ENCODE measurements around the gene DNAH3.
A peak's percentile ranks its signal among the peaks of the same experiment; 100 is the strongest.
"Not testable (repeated sequence)": the region's sequence is repeated elsewhere in the genome, so short reads cannot be mapped to it uniquely, and the experiment has no call there.

DNAH3 gene

DNA sequence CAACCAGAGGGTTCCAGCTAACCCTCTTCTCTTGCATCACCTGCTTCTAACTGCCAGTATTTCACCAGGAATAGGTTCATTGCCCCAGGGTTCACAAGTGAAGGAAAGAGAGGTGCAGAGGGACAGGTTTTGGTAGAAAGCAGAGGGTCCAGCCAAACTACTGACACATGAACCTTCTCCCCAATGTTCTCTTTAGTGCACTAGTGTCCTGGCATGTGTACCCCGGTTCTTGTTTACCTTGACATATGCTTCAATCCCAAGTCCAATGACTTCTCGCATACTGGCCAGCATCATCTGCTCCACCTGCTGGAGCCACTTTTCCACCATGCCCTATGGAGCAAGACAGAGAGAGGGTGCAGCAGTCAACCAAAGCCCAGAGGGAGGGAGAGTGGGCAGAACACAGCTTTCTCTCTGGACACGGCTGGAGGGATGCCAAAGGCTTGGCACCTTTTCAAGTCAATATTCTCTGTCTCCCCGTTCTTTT is 90.6 kb downstream of the DNAH3 start:
- DNase-seq: no peak

DNA sequence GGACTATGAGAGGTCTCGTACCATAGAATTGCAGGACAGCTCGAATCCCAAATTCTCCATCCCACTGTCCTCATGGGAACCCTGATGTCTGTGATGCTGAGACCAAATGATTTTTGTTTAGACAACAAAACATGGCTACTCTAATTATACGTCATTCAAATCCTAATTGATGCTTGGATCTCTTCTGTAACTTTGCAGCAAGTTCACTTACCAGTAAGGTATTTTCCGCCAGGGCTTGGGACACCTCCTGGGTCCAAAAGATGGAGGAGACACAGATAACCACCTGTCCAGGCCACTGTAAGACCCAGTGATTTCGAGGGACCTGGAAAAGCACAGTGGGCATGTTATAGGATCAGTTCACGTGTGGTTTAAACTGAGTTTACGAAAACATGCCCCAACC is 92.8 kb downstream of the DNAH3 start:
- no peak for DNase-seq

DNA sequence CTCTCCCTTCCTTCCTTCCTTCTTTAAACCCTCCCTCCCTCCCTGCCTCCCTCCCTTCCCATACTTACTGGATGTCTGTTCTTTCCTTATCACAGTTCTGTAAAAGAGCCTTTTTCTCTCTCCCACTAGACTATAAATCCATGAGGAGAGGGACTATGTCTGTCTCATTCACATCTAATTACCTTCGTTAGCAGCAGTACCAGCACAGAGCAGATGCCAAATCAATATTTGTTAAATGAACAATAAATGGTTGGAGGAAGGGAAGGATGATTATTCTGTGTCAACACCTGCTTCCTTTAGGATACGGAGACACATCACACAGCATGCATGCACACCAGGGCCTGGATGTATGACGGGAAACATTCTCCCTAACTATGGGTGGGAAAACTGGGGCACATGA is 94.2 kb downstream of the DNAH3 start:
- DNase-seq: no peak

DNA sequence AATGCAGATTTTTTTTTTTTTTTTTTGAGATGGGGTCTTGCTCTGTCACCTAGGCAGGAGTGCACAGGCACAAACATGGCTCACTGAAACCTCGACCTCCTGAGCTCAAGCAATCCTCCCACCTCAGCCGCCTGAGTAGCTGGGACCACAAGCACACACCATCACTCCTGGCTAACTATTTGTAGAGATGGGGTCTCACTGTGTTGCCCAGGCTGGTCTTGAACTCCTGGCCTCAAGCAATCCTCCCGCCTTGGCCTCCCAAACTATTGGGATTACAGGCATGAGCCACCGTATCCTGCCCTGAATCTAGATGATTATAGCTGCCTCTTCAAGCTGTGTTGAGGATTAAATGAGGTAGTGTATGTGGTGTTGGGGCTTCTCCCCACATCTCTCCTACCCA is 94.9 kb downstream of the DNAH3 start:
- DNase-seq: not testable (repeated sequence)

DNA sequence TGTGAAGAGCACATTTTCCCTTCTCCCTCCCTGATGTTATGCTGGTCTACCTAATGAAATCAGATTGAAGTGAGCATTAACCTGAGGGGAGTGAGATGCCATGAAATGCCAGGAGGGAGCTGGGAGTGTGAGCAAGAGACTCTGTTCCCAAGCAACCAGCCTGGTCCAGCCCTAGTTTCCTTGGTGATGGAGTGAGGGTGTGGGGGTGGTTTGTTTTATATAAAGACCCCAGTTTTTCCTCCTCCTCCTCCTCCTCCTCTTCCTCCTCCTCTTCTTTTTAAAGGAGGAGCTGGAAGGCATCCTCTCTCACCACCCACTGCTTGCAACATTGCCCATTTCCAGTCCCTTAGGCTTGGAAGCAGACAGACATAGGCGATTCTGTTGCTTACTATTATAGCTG is 97.1 kb downstream of the DNAH3 start:
- DNase-seq: no peak

DNA sequence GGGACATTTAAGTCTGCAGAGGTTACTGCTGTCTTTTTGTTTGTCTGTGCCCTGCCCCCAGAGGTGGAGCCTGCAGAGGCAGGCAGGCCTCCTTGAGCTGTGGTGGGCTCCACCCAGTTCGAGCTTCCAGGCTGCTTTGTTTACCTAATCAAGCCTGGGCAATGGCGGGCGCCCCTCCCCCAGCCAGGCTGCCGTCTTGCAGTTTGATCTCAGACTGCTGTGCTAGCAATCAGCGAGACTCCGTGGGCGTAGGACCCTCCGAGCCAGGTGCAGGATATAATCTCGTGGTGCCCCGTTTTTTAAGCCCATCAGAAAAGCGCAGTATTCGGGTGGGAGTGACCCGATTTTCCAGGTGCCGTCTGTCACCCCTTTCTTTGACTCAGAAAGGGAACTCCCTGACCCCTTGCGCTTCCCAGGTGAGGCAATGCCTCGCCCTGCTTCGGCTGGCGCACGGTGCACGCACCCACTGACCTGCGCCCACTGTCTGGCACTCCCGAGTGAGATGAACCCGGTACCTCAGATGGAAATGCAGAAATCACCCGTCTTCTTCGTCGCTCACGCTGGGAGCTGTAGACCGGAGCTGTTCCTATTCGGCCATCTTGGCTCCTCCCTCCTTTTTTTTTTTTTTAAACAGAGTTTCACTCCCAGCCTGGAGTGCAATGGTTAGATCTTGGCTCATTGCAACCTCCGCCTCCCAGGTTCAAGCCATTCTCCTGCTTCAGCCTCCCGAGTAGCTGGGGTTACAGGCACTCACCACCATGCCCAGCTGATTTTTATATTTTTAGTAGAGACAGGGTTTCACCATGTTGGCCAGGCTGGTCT is 102.3 kb downstream of the DNAH3 start:
- not testable (repeated sequence) for DNase-seq

DNA sequence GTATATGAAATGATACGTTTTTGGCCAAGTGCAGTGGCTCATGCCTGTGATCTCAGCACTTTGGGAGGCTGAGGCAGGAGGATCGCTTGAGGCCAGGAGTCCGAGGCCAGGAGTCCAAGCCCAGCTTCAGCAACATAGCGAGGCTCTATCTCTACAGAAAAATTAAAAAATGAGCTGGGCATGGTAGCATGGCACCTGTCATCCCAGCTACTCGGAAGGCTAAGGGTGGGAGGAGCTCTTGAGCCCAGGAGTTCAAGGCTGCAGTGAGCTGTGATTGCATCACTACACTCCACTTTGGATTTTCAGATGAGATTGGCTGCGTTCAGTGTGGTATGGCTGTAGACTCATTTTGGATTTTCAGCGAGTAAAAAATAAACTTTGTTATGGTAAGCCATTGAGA is 112.4 kb downstream of the DNAH3 start:
- no peak for DNase-seq

DNA sequence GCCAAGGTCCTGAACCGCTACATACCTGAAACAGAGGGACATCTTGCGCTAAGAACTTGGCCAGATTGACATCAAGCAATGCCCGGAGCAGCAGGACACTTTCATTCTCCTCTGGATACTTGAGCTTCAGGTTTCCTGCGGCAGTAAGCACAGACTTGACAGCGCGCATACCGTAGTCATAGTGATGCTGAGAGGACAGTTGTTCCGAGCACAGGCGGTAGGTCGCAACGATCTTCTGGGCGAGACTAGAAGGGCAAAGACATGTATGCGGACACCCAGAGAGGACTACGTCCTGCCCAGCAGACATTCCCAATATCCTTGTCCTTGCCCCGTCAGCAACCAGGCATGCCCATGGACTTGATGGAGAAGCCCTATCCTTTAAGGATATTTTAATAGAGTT is 112.9 kb downstream of the DNAH3 start:
- no peak for DNase-seq

DNA sequence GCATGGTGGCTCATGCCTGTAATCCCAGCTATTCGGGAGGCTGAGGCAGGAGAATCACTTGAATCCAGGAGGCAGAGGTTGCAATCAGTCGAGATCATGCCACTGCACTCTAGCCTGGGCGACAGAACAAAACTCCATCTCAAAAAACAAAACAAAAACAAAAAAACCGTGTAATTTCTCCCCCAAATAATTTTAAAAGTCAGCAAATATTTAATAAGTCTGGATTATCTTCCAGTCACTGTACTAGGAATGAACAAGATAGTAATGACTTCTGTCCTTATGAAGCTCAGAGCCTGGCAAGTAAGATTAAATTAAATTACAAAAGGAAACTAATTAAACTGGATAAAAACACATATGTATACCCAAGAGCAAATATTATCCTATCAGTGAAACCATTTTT is 113.5 kb downstream of the DNAH3 start:
- DNase-seq: no peak

DNA sequence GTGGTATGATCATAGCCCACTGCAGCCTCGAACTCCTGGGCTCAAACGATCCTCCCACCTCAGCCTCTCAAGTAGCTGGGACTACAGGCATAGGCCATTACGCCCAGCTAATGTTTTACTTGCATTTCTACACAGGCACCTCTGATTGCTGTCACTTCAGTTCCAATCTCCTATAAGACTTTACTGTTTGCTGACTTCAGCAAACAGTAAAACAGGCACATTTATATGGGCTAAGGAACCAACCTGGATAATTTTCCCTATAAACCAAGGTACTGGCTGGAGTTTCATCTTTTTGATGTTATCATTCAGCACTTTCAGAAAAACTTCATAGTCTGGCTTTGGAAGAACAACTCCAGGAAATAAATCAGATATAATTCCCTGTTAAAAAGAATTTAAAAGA is 114.2 kb downstream of the DNAH3 start:
- DNase-seq: no peak

DNA sequence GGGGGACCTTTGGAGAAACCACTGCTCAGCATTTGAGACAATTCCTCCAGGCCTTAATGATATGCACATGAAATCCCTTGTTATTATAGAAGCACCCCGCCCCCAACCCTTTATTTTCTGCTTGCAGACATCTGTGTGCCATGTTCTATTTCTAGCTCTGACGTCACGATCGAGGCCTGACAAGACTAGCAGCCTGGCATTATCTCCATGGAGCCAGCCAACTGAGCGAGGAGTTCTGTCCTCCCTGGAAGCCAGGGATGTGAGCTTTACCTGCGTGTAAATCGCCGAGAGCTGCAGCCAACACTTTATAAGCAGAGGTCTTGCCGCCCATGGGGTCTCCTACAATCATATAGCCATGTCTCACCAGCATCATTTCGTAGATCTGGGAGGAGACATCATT is 116.9 kb downstream of the DNAH3 start:
- no peak for DNase-seq

DNA sequence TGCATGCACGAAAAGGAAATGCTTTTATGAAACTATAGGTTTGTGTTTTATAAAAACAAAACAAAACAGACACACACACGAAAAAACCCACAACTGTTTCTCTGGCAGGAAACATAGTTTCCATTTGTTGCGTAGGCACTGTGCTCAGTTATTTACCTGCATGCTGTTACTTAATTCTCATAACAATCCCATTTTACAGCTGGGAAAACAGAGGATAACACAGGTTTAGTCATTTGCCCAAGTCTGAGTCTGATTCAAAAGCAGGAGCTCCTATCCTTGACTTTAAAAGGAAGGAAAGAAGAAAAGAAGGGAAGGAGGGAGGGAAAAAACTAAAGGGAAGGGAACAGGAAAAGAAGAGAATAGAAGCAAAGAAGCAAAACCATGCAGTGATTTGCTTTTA is 117.4 kb downstream of the DNAH3 start:
- no peak for DNase-seq

DNA sequence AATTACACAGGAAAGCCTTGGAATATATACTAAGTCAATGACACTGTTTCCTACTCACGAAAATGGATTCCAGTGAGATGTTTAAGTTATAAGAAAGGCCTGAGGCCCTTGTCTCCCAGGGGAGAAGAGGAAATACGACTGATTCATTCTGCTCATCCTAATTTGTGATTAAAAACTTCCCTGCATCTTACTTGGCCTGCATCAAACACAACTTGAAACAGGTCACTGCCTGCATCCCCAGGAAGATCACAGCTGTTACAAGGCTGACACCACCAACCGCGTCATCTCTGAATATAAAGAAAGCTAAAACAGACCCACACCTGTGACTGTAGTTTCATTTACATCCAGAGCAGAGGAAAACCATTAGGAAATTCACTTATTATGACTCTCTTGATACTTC is 121.9 kb downstream of the DNAH3 start:
- DNase-seq: no peak

DNA sequence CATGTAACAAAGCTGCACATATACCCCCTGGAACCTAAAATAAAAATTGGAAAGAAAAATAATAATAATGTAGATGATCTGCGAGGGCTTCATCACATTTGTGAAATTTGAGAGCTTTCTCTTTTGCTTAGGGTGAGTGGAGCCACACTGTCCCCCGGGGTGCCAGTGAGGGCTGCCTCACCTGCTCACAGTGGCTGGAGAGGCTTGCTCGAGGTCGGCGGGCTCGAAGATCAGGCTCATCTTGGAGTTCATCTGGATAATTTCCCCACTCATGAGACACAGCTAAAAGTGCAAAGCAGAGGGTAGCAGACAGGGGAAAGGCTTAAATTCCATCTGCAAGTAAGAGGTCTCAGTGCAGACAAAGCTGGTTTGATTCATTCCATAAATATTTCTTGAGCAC is 123.8 kb downstream of the DNAH3 start:
- DNase-seq: no peak

DNA sequence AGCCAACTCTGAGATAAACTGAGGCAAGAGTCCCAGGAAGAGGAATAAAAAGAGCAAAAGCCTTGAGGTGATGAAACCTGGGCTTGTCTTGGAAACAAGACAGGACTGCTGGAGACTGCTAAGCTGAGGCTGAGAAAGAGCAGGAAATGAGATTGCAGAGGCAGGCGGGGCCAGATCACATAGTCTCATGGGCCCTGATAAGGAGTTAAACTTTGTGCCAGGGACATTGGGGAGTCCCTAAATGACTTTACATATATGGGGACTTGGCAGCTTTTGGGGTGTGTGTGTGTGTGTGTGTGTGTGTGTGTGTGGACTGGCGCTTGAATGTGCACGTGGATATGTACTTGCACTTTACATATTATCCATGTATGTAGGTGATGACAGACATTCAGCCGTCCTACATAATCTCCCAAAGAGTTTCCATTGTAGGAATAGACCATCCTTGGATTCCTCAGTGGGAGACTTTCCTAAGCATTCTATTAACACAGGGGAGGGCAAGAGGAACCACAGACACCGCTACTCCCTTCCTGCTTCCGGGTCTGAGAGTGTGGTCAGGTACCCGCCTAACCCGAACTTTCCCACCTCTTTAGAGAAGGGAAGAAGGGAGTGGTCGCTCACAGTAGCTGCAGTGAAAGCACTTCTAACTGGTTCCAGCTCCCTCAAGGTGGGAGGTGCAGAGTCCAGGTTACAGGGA is 127.0 kb downstream of the DNAH3 start:
- peak; percentile 93 for DNase-seq

DNA sequence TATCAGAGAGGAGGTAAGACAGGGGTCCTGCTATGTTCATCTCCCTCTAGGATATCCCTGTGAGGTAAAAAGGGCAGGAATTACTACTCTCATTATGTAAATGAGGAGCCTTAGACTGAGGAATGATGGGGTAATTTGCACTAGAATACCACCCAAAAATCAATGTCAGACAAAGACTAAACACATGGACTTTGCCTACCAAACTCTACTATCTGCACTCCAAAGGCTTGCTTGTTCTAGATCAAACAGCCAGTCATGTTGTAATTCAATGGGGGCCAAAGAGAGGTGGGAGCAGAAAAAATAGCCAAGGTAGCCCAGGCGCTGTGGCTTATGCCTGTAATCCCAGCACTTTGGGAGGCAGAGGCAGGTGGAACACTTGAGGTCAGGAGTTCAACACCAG is 129.3 kb downstream of the DNAH3 start:
- DNase-seq: no peak

DNA sequence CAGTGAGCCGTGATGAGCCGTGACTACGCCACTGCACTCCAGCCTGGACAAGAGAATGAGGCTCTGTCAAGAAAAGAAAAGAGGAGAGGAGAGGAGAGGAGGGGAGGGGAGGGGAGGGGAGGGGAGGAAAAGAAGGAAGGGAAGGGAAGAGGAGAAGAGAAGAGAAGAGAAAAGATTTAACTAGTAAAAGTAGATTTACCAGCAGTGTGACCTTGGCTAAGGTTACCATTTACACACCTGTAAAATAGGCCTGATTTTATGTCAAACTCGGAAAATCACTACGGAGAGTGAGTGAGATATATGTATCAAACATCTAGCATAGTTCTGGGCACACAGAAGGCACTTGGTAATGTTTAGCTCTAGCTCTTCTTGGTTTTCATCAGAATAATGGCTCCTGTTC is 140.8 kb downstream of the DNAH3 start:
- DNase-seq: no peak

DNA sequence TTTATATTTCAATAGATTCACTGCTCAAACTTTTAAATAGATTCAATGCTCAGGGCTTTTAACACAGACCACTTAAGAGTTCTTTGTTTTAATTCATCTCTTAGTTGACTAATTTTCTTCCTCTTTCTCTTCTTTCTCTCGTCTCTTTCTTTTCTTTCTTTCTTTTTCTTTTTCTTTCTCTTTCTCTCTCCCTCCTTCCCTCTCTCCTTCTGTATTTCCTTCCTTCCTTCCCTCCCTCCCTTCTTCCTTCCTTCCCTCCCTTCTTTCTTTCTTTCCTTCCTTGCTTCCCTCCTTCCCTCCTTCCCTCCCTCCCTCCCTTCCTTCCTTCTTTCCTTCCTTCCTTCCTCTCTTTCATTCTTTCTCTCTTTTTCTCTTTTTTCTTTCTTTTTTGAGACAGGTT is 145.6 kb downstream of the DNAH3 start:
- DNase-seq: no peak

DNA sequence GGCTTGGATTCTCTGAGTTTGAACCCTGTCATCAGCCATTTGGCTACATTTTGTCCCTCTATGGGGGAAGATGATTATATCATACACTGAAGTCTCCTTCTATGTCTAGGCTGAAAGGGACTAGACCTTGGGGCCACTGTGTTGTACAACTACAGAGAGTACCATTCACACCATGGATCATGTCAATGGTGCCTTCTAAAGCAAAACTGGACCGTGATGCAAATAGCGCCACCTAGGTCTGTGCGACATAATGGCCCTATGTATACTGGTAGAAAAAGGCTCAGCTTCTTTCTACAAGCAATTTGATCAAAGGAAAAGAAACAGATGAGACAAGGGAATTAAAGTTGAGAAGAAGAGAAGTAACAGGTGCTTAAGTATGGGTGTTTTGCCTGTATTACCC is 149.4 kb downstream of the DNAH3 start:
- peak; percentile 59 for DNase-seq

DNA sequence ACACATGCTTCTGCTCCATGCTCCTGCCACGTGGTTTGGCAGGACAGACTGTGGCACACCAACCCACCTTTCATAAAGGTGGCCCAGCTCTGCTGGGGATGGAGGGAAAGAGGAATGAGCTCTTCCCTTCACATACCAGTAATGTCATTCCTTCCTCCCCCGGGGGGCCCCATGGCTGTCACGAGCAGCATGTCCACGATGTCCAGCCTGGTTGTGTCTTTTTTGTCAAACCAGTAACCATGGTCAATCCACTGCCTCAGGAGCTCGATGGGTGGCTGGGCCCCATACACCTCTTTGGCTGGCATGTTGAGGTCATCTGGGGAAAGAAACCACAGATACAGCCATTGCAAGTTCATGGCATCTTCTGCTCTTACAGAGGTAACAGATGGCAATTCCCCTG is 153.5 kb downstream of the DNAH3 start:
- no peak for DNase-seq

DNA sequence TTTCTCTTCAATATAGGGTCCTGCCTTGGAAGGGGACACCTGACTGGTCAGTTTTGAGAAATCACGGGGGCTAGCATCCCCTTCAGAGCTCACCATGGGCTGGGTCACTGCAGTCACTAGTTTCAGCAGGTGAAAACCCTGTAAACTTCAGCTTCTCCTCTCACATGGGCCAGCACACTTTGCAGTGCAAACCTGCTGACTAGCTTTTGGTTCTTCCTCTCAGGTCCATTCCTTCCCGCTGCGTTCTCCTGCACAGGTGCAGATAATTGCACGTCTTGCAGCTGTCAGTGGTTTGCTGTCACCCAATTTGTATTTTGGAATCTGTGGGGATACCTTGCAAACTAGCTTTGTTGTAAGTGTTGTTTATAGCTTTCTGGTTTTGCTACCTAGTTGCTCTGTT is 154.9 kb downstream of the DNAH3 start:
- no peak for DNase-seq

DNA sequence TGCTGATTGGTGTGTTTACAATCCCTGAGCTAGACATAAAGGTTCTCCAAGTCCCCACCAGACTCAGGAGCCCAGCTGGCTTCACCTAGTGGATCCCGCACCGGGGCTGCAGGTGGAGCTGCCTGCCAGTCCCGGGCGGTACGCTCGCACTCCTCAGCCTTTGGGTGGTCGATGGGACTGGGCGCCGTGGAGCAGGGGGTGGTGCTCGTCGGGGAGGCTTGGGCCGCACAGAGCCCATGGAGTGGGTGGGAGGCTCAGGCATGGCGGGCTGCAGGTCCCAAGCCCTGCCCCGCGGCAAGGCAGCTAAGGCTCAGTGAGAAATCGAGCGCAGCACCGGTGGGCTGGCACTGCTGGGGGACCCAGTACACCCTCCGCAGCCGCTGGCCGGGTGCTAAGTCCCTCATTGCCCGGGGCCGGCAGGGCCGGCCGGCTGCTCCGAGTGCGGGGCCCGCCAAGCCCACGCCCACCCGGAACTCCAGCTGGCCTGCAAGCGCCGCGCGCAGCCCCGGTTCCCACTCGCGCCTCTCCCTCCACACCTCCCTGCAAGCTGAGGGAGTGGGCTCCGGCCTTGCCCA is 161.1 kb downstream of the DNAH3 start:
- not testable (repeated sequence) for DNase-seq

DNA sequence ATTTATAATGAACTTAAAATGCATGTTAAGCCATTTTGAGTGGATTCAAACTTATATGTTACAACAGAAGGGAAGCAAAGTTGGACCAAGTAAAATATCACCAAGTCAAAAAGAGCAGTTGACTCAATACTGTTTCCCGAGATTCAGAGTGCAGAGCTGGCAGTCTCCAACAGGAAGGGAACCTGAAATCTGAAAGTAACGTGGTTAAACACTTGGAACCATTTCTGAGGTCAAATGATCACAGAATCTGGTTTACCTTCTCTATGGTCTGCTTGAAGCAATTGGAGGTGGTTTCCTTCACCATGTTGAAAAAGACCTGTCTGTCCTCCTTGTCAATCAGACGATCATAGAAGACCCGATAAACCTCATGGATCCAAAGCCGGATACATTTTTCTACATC is 163.6 kb downstream of the DNAH3 start:
- no peak for DNase-seq

DNA sequence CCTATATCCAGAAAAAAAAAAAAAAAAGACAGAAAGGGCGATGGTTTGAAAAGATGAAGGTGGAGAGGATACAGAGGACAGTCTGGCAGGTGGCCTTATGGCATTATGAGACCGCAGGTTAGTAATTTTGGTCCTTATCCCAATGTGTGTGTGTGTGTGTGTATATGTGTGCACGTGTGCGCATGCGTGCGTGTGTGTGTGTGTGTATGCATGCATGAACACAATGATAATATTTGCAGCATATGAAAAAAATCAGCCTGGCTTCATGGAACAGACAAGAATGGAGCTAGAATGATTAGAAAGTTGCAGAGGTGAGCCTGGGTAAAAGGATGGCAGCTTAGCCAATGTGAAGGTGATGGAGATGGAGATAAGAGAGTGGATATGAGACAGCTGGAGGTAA is 166.6 kb downstream of the DNAH3 start:
- no peak for DNase-seq

Data from hematopoietic multipotent progenitor cell treated with erythropoietin and hydrocortisone succinate and interleukin-3 and kit ligand, for 6 days (in vitro differentiated cells).